Calu3 (cell line): ENCODE data around the gene FGGY. TPM values are rescaled to one million over a fixed set of nuclear protein-coding genes. Genes with fewer than 3 reads are reported as not detected.

Experiments used
- BruUV-seq: library from RNA; stranded (reverse); fragments of 400-500 nt; replicated peaks from 2 replicates; lab custom pipeline; 2021; lab: Mats Ljungman, UMichigan
- CTCF ChIA-PET: fragments of 300-600 bp; sonication (Branson Sonifier 250); formaldehyde crosslinking; loops from one replicate; lab custom pipeline; 2022; ENCODE audit warnings: antibody characterized with exemption; lab: Charles Lee
- DNase-seq: peaks from one replicate; pipeline ENCODE4 v3.0.0; 2022
- H3K27ac Mint-ChIP-seq: one replicate; pipeline ENCODE4 v1.8.0; 2022; ENCODE audit warnings: mixed read lengths; ENCODE audit not compliant: unreplicated experiment
- H3K27me3 Mint-ChIP-seq: one replicate; pipeline ENCODE4 v1.8.0; 2022; ENCODE audit warnings: mixed read lengths; ENCODE audit not compliant: unreplicated experiment
- H3K36me3 Mint-ChIP-seq: one replicate; pipeline ENCODE4 v1.8.0; 2022; ENCODE audit warnings: mild to moderate bottlenecking, moderate library complexity, mixed read lengths; ENCODE audit not compliant: insufficient read depth, unreplicated experiment
- H3K4me1 Mint-ChIP-seq: one replicate; pipeline ENCODE4 v1.8.0; 2022; ENCODE audit warnings: mild to moderate bottlenecking, low read depth, mixed read lengths; ENCODE audit not compliant: unreplicated experiment
- H3K4me3 Mint-ChIP-seq: one replicate; pipeline ENCODE4 v1.8.0; 2022; ENCODE audit warnings: mild to moderate bottlenecking, low read depth, moderate library complexity, mixed read lengths; ENCODE audit not compliant: unreplicated experiment
- H3K9me3 Mint-ChIP-seq: one replicate; pipeline ENCODE4 v1.8.0; 2022; ENCODE audit warnings: low read depth, mixed read lengths; ENCODE audit not compliant: unreplicated experiment
- intact Hi-C: fragments of 100-400 bp; cut with micrococcal nuclease; formaldehyde crosslinking; loops from one replicate; pipeline ENCODE4 v1.10.0; 2022; ENCODE audit not compliant: unreplicated experiment
- total RNA-seq: library from RNA; stranded (reverse); gene quantifications from 2 replicates; pipeline ENCODE4 v1.2.3, GENCODE V29; 2022
- TF ChIP-seq, protein P1 (sequence below): fragments of 200-600 bp; IDR thresholded peaks from one replicate; pipeline ENCODE4 v1.8.0; 2022; ENCODE audit warnings: antibody characterized with exemption; ENCODE audit not compliant: unreplicated experiment

FGGY gene
- total RNA-seq, 1 experiment from 2014 or later, result 11.1 TPM

- intact Hi-C loops, result loop anchor here (10.0 kb wide), 1 partner anchor 245 kb away; no protein-coding TSS in a partner anchor
- Mint-ChIP-seq H3K36me3 (no peaks in the 10 kb centered on the region), H3K27ac (no peak overlapping the region), H3K27me3 (no peaks in the 10 kb centered on the region), H3K4me1 (peaks cover 24% of the 10 kb centered on the region), H3K4me3 (no peak overlapping the region), H3K9me3 (peaks cover 9% of the 10 kb centered on the region)
- BruUV-seq, result no TSS peak
- TF ChIP-seq, protein P1, sequence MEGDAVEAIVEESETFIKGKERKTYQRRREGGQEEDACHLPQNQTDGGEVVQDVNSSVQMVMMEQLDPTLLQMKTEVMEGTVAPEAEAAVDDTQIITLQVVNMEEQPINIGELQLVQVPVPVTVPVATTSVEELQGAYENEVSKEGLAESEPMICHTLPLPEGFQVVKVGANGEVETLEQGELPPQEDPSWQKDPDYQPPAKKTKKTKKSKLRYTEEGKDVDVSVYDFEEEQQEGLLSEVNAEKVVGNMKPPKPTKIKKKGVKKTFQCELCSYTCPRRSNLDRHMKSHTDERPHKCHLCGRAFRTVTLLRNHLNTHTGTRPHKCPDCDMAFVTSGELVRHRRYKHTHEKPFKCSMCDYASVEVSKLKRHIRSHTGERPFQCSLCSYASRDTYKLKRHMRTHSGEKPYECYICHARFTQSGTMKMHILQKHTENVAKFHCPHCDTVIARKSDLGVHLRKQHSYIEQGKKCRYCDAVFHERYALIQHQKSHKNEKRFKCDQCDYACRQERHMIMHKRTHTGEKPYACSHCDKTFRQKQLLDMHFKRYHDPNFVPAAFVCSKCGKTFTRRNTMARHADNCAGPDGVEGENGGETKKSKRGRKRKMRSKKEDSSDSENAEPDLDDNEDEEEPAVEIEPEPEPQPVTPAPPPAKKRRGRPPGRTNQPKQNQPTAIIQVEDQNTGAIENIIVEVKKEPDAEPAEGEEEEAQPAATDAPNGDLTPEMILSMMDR, result no peak
- CTCF ChIA-PET, result no interaction called here
- no peak for DNase-seq
Measured at GRCh38 chr1:59669752-59670312, 372.9 kb downstream of the FGGY start.

DNA sequence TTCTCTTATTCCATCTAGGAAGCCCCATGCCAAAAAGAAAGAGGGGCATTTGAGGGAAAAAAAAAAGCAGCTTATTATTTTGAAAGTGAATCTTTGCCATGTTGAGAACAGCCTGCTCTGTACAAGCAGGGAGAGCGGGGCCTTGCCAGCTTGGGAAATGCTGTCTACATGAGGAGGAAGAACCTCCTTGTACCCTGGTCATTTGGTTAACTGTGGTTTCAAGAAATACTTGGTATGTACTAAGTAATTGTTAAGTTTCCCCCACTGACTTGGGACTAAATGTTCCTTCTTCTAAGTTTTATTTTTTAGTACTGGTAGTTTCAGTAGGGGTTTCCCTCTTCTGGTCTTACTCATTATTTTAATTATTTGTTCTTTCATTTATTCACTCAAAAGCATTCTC, 373.8 kb downstream of the FGGY start:
- BruUV-seq, result no TSS peak
- intact Hi-C loops, result loop anchor here (10.0 kb wide), 1 partner anchor 246 kb away; no protein-coding TSS in a partner anchor
- no peak overlapping the region for H3K27ac Mint-ChIP-seq
- H3K36me3 Mint-ChIP-seq, result no peaks in the 10 kb centered on the region
- H3K9me3 Mint-ChIP-seq, result peaks cover 9% of the 10 kb centered on the region
- no peak for DNase-seq
- no peak overlapping the region for H3K4me3 Mint-ChIP-seq
- CTCF ChIA-PET, result no interaction called here
- peaks cover 26% of the 10 kb centered on the region for H3K4me1 Mint-ChIP-seq
- TF ChIP-seq, protein P1, result no peak
- no peaks in the 10 kb centered on the region for H3K27me3 Mint-ChIP-seq

- BruUV-seq, result no TSS peak
- Mint-ChIP-seq H3K4me3 (no peak overlapping the region), H3K9me3 (peaks cover 4% of the 10 kb centered on the region), H3K27ac (no peak overlapping the region), H3K27me3 (no peaks in the 10 kb centered on the region), H3K36me3 (no peaks in the 10 kb centered on the region), H3K4me1 (peaks cover 26% of the 10 kb centered on the region)
- intact Hi-C loops, result loop anchor here (10.0 kb wide), 1 partner anchor 247 kb away; no protein-coding TSS in a partner anchor
- no peak for DNase-seq
- TF ChIP-seq, protein P1, result no peak
- CTCF ChIA-PET, result interaction anchor here (0.6 kb wide), 2 partner anchors 21 to 302 kb away, joined by 3 to 6 read pairs; no protein-coding TSS in a partner anchor
Measured at GRCh38 chr1:59671066-59671952, 374.4 kb downstream of the FGGY start.

DNA sequence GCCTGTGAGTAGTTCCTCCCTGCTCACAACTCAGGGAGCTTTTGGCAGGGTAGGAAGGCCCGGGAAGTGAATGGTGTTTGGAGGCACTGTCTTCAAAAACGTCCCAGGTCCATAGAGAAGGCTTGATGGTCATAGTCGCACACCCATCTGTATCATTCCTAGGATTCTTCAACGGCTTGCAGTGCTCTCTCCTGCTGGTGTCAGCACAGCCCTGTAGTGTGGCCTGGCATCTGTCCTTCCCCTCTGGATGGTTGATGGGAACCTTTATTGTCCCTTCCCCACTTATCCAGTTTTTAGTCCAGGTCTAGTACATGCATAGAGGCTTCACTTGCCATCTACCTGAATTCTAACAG, 375.0 kb downstream of the FGGY start:
- CTCF ChIA-PET, result interaction anchor here (0.6 kb wide), 2 partner anchors 20 to 303 kb away, joined by 3 to 6 read pairs; no protein-coding TSS in a partner anchor
- no peak for DNase-seq
- no peaks in the 10 kb centered on the region for H3K36me3 Mint-ChIP-seq
- no peaks in the 10 kb centered on the region for H3K27me3 Mint-ChIP-seq
- no TSS peak for BruUV-seq
- H3K4me3 Mint-ChIP-seq, result no peak overlapping the region
- peaks cover 4% of the 10 kb centered on the region for H3K9me3 Mint-ChIP-seq
- no peak overlapping the region for H3K27ac Mint-ChIP-seq
- intact Hi-C loops, result loop anchor here (10.0 kb wide), 1 partner anchor 247 kb away; no protein-coding TSS in a partner anchor
- peaks cover 26% of the 10 kb centered on the region for H3K4me1 Mint-ChIP-seq
- TF ChIP-seq, protein P1, result no peak
